ENCODE results near the gene PARVG. TPM values are rescaled to one million over a fixed set of nuclear protein-coding genes. Genes with fewer than 3 reads are reported as not detected.

PARVG gene
- total and polyA plus RNA-seq, 2 of the 8 experiments (the other 6 are each of a cell fraction or from before 2014, with no cell fraction given) = 0.37 to 1.5 TPM

- no peak for TF ChIP-seq EGR1 (IDR thresholded peaks at IDR 0.05; ENCODE audit: borderline replicate concordance, low read depth, low read length)
- TF ChIP-seq SIRT6 (IDR thresholded peaks at IDR 0.05; ENCODE audit: low read length) = peak; percentile 77
- TF ChIP-seq TAF1 (IDR thresholded peaks at IDR 0.05; ENCODE audit: low read depth, low read length) = 0 out of 2 replicates have a peak, but pooled peaks have one; percentile 41
- TF ChIP-seq ATF3 (IDR thresholded peaks at IDR 0.05; ENCODE audit: insufficient read depth, low read depth, low read length) = no peak
- peak; percentile 92 for TF ChIP-seq MAX (IDR thresholded peaks at IDR 0.05)
- TF ChIP-seq MAFK (IDR thresholded peaks at IDR 0.05; ENCODE audit: low read depth, low read length) = no peak
- TF ChIP-seq TEAD4 (IDR thresholded peaks at IDR 0.05; ENCODE audit: low read depth, low read length) = no peak
- TF ChIP-seq SIX5 (IDR thresholded peaks at IDR 0.05; ENCODE audit: low read depth, low read length) = no peak
- no peak for TF ChIP-seq CBX5 (IDR thresholded peaks at IDR 0.05; ENCODE audit: low read depth, low read length)
These were observed 34.5 kb upstream of the PARVG start (continued) for GRCh38 chr22:44146088-44146861.
